ENCODE results near the gene ARFRP1. TPM values are rescaled to one million over a fixed set of nuclear protein-coding genes. Genes with fewer than 3 reads are reported as not detected.

Gene ARFRP1
- total RNA-seq, 1 experiment from 2014 or later, result 30.2 TPM

GRCh38 chr20:63706852-63707557 is 771 bp downstream of the ARFRP1 start:
- TF ChIP-seq CTCF (IDR thresholded peaks at IDR 0.05) (peak; percentile 19; the same call in 1 of the 2 replicates), ESRRA (CRISPR knock-in tag; IDR thresholded peaks at IDR 0.05; ENCODE audit: borderline replicate concordance) (no peak), NR2C2 (CRISPR knock-in tag; IDR thresholded peaks at IDR 0.05) (no peak), ZNF416 (CRISPR knock-in tag; IDR thresholded peaks at IDR 0.05) (no peak), ZBTB21 (CRISPR knock-in tag; IDR thresholded peaks at IDR 0.05; ENCODE audit: borderline replicate concordance) (no peak), SP1 (CRISPR knock-in tag; conservative IDR thresholded peaks at IDR 0.05) (no peak), TEAD1 (CRISPR knock-in tag; IDR thresholded peaks at IDR 0.05) (no peak), ZBTB43 (CRISPR knock-in tag; IDR thresholded peaks at IDR 0.05) (no peak), MAX (CRISPR knock-in tag; IDR thresholded peaks at IDR 0.05) (no peak), TCF7 (CRISPR knock-in tag; IDR thresholded peaks at IDR 0.05; ENCODE audit: low read depth) (0 out of 2 replicates have a peak, but pooled peaks have one; percentile 22), GABPB1 (CRISPR knock-in tag; IDR thresholded peaks at IDR 0.05) (peak; percentile 69; the same call in 1 of the 2 replicates), E2F5 (CRISPR knock-in tag; IDR thresholded peaks at IDR 0.05) (no peak), GTF2I (CRISPR knock-in tag; conservative IDR thresholded peaks at IDR 0.05) (no peak), ZMAT4 (CRISPR knock-in tag; IDR thresholded peaks at IDR 0.05) (no peak), ETV6 (CRISPR knock-in tag; IDR thresholded peaks at IDR 0.05) (no peak), E2F4 (CRISPR knock-in tag; IDR thresholded peaks at IDR 0.05; ENCODE audit: borderline replicate concordance, low read depth) (0 out of 2 replicates have a peak, but pooled peaks have one; percentile 35), HMGA2 (CRISPR knock-in tag; IDR thresholded peaks at IDR 0.05) (no peak)
- TF ChIP-seq, protein P1, sequence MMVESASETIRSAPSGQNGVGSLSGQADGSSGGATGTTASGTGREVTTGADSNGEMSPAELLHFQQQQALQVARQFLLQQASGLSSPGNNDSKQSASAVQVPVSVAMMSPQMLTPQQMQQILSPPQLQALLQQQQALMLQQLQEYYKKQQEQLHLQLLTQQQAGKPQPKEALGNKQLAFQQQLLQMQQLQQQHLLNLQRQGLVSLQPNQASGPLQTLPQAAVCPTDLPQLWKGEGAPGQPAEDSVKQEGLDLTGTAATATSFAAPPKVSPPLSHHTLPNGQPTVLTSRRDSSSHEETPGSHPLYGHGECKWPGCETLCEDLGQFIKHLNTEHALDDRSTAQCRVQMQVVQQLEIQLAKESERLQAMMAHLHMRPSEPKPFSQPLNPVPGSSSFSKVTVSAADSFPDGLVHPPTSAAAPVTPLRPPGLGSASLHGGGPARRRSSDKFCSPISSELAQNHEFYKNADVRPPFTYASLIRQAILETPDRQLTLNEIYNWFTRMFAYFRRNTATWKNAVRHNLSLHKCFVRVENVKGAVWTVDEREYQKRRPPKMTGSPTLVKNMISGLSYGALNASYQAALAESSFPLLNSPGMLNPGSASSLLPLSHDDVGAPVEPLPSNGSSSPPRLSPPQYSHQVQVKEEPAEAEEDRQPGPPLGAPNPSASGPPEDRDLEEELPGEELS (CRISPR knock-in tag; IDR thresholded peaks at IDR 0.05), result no peak
- TF ChIP-seq, protein P2, sequence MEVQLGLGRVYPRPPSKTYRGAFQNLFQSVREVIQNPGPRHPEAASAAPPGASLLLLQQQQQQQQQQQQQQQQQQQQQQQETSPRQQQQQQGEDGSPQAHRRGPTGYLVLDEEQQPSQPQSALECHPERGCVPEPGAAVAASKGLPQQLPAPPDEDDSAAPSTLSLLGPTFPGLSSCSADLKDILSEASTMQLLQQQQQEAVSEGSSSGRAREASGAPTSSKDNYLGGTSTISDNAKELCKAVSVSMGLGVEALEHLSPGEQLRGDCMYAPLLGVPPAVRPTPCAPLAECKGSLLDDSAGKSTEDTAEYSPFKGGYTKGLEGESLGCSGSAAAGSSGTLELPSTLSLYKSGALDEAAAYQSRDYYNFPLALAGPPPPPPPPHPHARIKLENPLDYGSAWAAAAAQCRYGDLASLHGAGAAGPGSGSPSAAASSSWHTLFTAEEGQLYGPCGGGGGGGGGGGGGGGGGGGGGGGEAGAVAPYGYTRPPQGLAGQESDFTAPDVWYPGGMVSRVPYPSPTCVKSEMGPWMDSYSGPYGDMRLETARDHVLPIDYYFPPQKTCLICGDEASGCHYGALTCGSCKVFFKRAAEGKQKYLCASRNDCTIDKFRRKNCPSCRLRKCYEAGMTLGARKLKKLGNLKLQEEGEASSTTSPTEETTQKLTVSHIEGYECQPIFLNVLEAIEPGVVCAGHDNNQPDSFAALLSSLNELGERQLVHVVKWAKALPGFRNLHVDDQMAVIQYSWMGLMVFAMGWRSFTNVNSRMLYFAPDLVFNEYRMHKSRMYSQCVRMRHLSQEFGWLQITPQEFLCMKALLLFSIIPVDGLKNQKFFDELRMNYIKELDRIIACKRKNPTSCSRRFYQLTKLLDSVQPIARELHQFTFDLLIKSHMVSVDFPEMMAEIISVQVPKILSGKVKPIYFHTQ (CRISPR knock-in tag; IDR thresholded peaks at IDR 0.05), result no peak
- TF ChIP-seq, protein P3, sequence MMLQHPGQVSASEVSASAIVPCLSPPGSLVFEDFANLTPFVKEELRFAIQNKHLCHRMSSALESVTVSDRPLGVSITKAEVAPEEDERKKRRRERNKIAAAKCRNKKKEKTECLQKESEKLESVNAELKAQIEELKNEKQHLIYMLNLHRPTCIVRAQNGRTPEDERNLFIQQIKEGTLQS (CRISPR knock-in tag; conservative IDR thresholded peaks at IDR 0.05), result 0 out of 2 replicates have a peak, but pooled peaks have one; percentile 51
- Mint-ChIP-seq H3K36me3 (peaks cover 44% of the 10 kb centered on the region), H3K27me3 (ENCODE audit: low read depth) (no peaks in the 10 kb centered on the region), H3K27ac (no peak overlapping the region), H3K9me3 (no peaks in the 10 kb centered on the region), H3K4me3 (peak overlapping the region; percentile 80), H3K4me1 (peaks cover 10% of the 10 kb centered on the region)
- CTCF ChIA-PET, result interaction anchor here (0.6 to 2.7 kb wide), 15 partner anchors 10 to 169 kb away, joined by 3 to 25 read pairs (median 5); partner anchors contain the start of genes LIME1, PTK6, SLC2A4RG and TNFRSF6B
- POLR2A ChIA-PET, result interaction anchor here (0.6 to 1.6 kb wide), 5 partner anchors 11 to 266 kb away, joined by 3 to 7 read pairs (median 3); partner anchors contain the start of genes RTEL1 and TNFRSF6B
- ATAC-seq (peak; percentile 27), DNase-seq (ENCODE audit: low spot score) (peak; percentile 63)
